T-cell (primary cell): ENCODE data around the gene ALOX12. TPM values are rescaled to one million over a fixed set of nuclear protein-coding genes. Genes with fewer than 3 reads are reported as not detected.
A peak's percentile ranks its signal among the peaks of the same experiment; 100 is the strongest.
"Not testable (repeated sequence)": the region's sequence is repeated elsewhere in the genome, so short reads cannot be mapped to it uniquely, and the experiment has no call there.

ENCODE experiments used
- ATAC-seq, 4 experiments: fragments of 200-7000 bp in 3 of 4; fragments of 150-1000 bp in 1 of 4; cut with Tn5 transposase; replicated peaks in 1 of 4; 1 replicate in 3 of 4; 2 replicates in 1 of 4; pipeline ENCODE4 v1.10.0; 2021; ENCODE audit warnings: moderate library complexity in 3 of 4, mild to moderate bottlenecking in 2 of 4, moderate number of reproducible peaks in 1 of 4
- CTCF ChIA-PET, 2 donors: fragments of 300-600 bp; sonication (Branson Sonifier 250); formaldehyde crosslinking; loops; one replicate each; lab custom pipeline; 2022; ENCODE audit warnings: antibody characterized with exemption in 2 of 2; lab: Charles Lee
- POLR2A ChIA-PET, 2 donors: fragments of 300-600 bp; sonication (Branson Sonifier 250); formaldehyde crosslinking; loops; one replicate each; lab custom pipeline; 2022; ENCODE audit warnings: antibody characterized with exemption in 2 of 2; lab: Charles Lee
- DNase-seq, 35 experiments: peaks; one replicate each; pipeline versions ENCODE4 v3.0.0 to v3.0.0-alpha.2; 2013 to 2023
- H3K27ac ChIP-seq: one replicate; pipeline ENCODE4 v1.5.1; 2013; ENCODE audit warnings: low read length
- H3K27me3 ChIP-seq, 2 experiments: replicated peaks in 1 of 2; 1 replicate in 1 of 2; 2 replicates in 1 of 2; pipeline versions ENCODE4 v1.6.1 to v1.7.0; 2013; ENCODE audit warnings: low read length in 1 of 2, mixed read lengths in 1 of 2; ENCODE audit not compliant: control insufficient read depth in 2 of 2, insufficient read depth in 2 of 2; ENCODE audit errors: extremely low read depth in 1 of 2
- H3K36me3 ChIP-seq, 2 donors: 1 replicate in 1 of 2; 2 replicates in 1 of 2; pipeline versions ENCODE4 v1.6.1 to v1.7.0; 2013; ENCODE audit warnings: low read length in 1 of 2; ENCODE audit not compliant: control insufficient read depth in 2 of 2, insufficient read depth in 1 of 2; ENCODE audit errors: extremely low read depth in 1 of 2
- H3K4me1 ChIP-seq, 2 experiments: 1 replicate in 1 of 2; 2 replicates in 1 of 2; pipeline versions ENCODE4 v1.6.1 to v1.7.0; 2013; ENCODE audit warnings: low read length in 2 of 2, mixed read lengths in 1 of 2; ENCODE audit not compliant: insufficient read depth in 2 of 2, control insufficient read depth in 1 of 2; ENCODE audit errors: extremely low read depth in 1 of 2
- H3K4me3 ChIP-seq, 2 donors: 1 replicate in 1 of 2; 2 replicates in 1 of 2; pipeline versions ENCODE4 v1.5.1 to v1.7.0; 2013; ENCODE audit warnings: mild to moderate bottlenecking in 2 of 2, low read length in 1 of 2, moderate library complexity in 1 of 2; ENCODE audit not compliant: control insufficient read depth in 1 of 2; ENCODE audit errors: extremely low read depth in 1 of 2
- H3K9me3 ChIP-seq: 2 replicates; pipeline ENCODE4 v1.7.0; 2013
- H3K27ac Mint-ChIP-seq, 2 donors: one replicate each; pipeline ENCODE4 v1.8.0; 2020 to 2021; ENCODE audit warnings: mild to moderate bottlenecking in 2 of 2, mixed read lengths in 2 of 2
- H3K27me3 Mint-ChIP-seq, 2 donors: one replicate each; pipeline ENCODE4 v1.8.0; 2021 to 2022; ENCODE audit warnings: mixed read lengths in 2 of 2
- H3K36me3 Mint-ChIP-seq: one replicate; pipeline ENCODE4 v1.8.0; 2021; ENCODE audit warnings: mixed read lengths
- H3K4me1 Mint-ChIP-seq, 3 donors: one replicate each; pipeline ENCODE4 v1.8.0; 2020 to 2022; ENCODE audit warnings: mixed read lengths in 3 of 3, mild to moderate bottlenecking in 1 of 3
- H3K4me3 Mint-ChIP-seq, 3 donors: one replicate each; pipeline ENCODE4 v1.8.0; 2020 to 2022; ENCODE audit warnings: mild to moderate bottlenecking in 3 of 3, mixed read lengths in 3 of 3, moderate library complexity in 3 of 3
- H3K9me3 Mint-ChIP-seq, 3 donors: one replicate each; pipeline ENCODE4 v1.8.0; 2020 to 2022; ENCODE audit warnings: mixed read lengths in 3 of 3
- WGBS: methylation state at CpG from one replicate; pipeline ENCODE4 v1.1.5; 2013; ENCODE audit warnings: missing lambda C conversion rate; ENCODE audit not compliant: insufficient coverage; 5-methylcytosine and 5-hydroxymethylcytosine counted together
- total RNA-seq, 35 experiments: library from RNA in 6 of 35; stranded (reverse) in 6 of 35; fragments of 120-200 nt in 1 of 35; gene quantifications; one replicate each; pipeline versions ENCODE4 v1.2.1 to v1.2.4 and lab custom pipeline; 2013 to 2026

Gene ALOX12
- total RNA-seq, 5 donors from 2014 or later (not counting 1 experiment from before 2014, with no cell fraction given), result 0.12 to 0.78 (median 0.13) TPM; not detected in 2

DNA sequence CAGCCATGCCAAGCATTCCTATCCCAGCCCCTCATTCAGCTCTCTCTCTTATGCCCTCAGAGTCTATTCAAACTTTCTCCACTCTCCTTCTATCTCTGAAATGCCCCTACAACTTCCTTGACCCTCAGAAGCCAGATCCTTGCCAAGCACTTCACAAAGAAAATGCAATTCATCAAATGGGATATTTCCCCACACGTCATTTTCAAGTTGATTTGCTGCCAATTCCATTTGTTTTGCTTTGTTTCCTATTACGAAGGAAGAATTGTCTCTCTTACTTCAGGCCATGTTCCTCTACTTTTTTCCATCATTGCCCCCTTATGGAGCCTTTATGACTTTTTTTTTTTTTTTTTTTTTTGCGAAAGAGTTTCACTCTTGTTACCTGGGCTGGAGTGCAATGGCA is 9.2 kb upstream of the ALOX12 start:
- CTCF ChIA-PET, result interaction anchor here in 1 of 2 donors (0.7 kb wide), 1 partner anchor 1573 kb away, joined by 6 read pairs; no protein-coding TSS in a partner anchor

DNA sequence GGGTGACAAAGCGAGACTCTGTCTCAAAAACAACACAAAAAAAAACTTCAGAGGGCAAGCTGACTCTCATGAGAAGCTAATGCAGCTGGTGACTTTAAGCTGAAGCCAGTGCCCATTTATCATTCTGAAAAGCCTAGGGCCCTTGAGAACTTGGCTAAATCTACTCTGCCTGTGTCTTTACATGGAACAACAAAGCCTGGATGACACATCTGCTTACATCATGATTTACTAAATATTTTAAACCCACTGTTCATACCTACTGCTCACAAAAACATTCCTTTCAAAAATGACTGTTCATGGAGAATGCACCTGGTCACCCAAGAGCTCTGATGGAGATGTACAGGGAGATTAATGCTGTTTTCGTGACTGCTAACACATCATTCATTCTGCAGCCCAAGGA is 6.1 kb upstream of the ALOX12 start:
- 100% methylated on average over 1 of the region's 2 CpGs for WGBS
- Histone ChIP-seq H3K4me3 (no peak overlapping the region), H3K27ac (no peak overlapping the region), H3K36me3 (no peaks in the 10 kb centered on the region), H3K4me1 (no peaks in the 10 kb centered on the region), H3K27me3 (no peaks in the 10 kb centered on the region), H3K9me3 (no peaks in the 10 kb centered on the region)
- no peaks in the 10 kb centered on the region for H3K4me1 Mint-ChIP-seq
- H3K27me3 Mint-ChIP-seq, result no peaks in the 10 kb centered on the region
- POLR2A ChIA-PET, result no interaction called here
- H3K27ac Mint-ChIP-seq, result no peak overlapping the region
- H3K36me3 Mint-ChIP-seq, result peaks cover 4% of the 10 kb centered on the region
- no peak overlapping the region for H3K4me3 Mint-ChIP-seq
- DNase-seq, result no peak
- no peaks in the 10 kb centered on the region for H3K9me3 Mint-ChIP-seq
- CTCF ChIA-PET, result interaction anchor here in 1 of 2 donors (0.7 kb wide), 1 partner anchor 15 kb away, joined by 4 read pairs; no protein-coding TSS in a partner anchor
- no peak for ATAC-seq

More for the DNA sequence above, 9.2 kb upstream of the ALOX12 start:
- POLR2A ChIA-PET, result no interaction called here
- Mint-ChIP-seq H3K4me1 (peaks cover 0 to 6% (median 5%) of the 10 kb centered on the region in 3 donors), H3K27ac (no peak overlapping the region), H3K36me3 (peaks cover 4% of the 10 kb centered on the region), H3K27me3 (no peaks in the 10 kb centered on the region), H3K4me3 (no peak overlapping the region), H3K9me3 (no peaks in the 10 kb centered on the region)
- whole genome bisulfite sequencing, result 100% methylated on average over 1 of the region's 3 CpGs
- Histone ChIP-seq H3K9me3 (no peaks in the 10 kb centered on the region), H3K4me3 (no peak overlapping the region), H3K27me3 (no peaks in the 10 kb centered on the region), H3K36me3 (no peaks in the 10 kb centered on the region), H3K4me1 (peaks cover 0 to 4% of the 10 kb centered on the region in 2 experiments), H3K27ac (no peak overlapping the region)
- no peak for DNase-seq
- ATAC-seq, result no peak

DNA sequence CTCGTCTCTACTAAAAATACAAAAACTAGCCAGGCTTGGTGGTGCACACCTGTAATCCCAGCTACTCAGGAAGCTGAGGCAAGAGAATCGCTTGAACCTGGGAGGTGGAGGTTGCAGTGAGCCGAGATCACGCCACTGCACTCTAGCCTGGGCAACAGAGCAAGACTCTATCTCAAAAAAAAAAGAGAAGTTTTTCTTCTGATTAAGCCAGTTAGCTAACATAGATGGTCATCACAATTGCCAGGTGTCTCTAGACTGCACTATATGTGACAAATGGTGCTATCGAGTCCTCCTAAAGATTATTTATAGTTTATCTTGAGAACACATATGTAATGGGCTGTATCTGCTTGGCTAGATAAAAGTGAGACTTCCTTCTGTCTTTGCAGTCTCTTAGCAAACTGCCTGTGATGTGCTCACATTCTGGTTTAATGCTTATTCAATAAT is 2.2 kb upstream of the ALOX12 start:
- H3K4me1 ChIP-seq, H3K4me3 Mint-ChIP-seq, DNase-seq, H3K4me3 ChIP-seq, CTCF ChIA-PET, ATAC-seq, H3K9me3 Mint-ChIP-seq, H3K27ac ChIP-seq, POLR2A ChIA-PET, H3K27me3 Mint-ChIP-seq, H3K9me3 ChIP-seq, H3K27me3 ChIP-seq, H3K4me1 Mint-ChIP-seq: not testable (repeated sequence)
- Mint-ChIP-seq H3K36me3 (peaks cover 11% of the 10 kb centered on the region), H3K27ac (peak overlapping the region in 1 of 2 donors; percentile 1)
- H3K36me3 ChIP-seq, result peaks cover 0 to 18% of the 10 kb centered on the region in 2 donors
- WGBS, result 83% methylated on average over 3 of the region's 5 CpGs

DNA sequence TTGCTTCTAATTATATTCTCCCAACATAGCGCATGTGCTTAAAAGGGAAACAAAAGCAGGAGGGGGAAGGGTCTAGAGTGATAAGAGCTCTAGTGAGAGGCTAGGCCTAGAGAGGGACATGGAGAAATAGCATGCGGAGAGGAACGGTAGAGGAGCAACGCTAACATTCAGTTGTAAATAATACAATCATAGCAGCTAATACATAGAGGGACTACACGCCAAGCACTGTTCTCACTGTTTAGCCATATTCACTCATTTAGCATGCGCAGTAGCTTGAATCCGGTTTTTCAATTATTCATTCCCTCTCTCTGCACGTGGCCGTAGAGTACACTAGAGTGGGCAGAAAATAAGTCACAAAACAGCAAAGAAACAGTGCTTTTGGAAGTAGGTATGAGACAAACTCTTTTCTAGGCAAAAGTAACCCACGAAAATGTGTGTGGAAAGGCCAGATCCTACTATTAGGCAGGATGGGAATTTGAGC is 1.7 kb upstream of the ALOX12 start:
- Mint-ChIP-seq H3K27ac (peak overlapping the region in 1 of 2 donors; percentile 1), H3K4me1 (peaks cover 0 to 3% (median 2%) of the 10 kb centered on the region in 3 donors), H3K27me3 (no peaks in the 10 kb centered on the region), H3K4me3 (no peak overlapping the region), H3K36me3 (peaks cover 14% of the 10 kb centered on the region), H3K9me3 (no peaks in the 10 kb centered on the region)
- ChIA-PET CTCF (no interaction called here), POLR2A (no interaction called here)
- Histone ChIP-seq H3K27me3 (no peaks in the 10 kb centered on the region), H3K4me1 (no peaks in the 10 kb centered on the region), H3K36me3 (peaks cover 4 to 23% of the 10 kb centered on the region in 2 donors), H3K27ac (no peak overlapping the region), H3K4me3 (no peak overlapping the region), H3K9me3 (no peaks in the 10 kb centered on the region)
- DNase-seq (no peak), ATAC-seq (no peak)
- WGBS, result 90% methylated on average over 2 of the region's 10 CpGs

GRCh38 chr17:6994666-6995256 is 1.1 kb upstream of the ALOX12 start:
- 95% methylated on average over 4 of the region's 9 CpGs for WGBS
- no peaks in the 10 kb centered on the region for H3K4me1 ChIP-seq
- ATAC-seq (no peak), DNase-seq (no peak)
- Mint-ChIP-seq H3K27me3 (no peaks in the 10 kb centered on the region), H3K4me1 (peaks cover 0 to 3% (median 2%) of the 10 kb centered on the region in 3 donors), H3K36me3 (peaks cover 20% of the 10 kb centered on the region), H3K27ac (no peak overlapping the region), H3K9me3 (no peaks in the 10 kb centered on the region), H3K4me3 (no peak overlapping the region)
- H3K27ac ChIP-seq, result no peak overlapping the region
- POLR2A ChIA-PET, result no interaction called here
- no peaks in the 10 kb centered on the region for H3K9me3 ChIP-seq
- CTCF ChIA-PET, result no interaction called here
- H3K27me3 ChIP-seq, result no peaks in the 10 kb centered on the region
- peaks cover 8 to 29% of the 10 kb centered on the region in 2 donors for H3K36me3 ChIP-seq
- H3K4me3 ChIP-seq, result no peak overlapping the region

- Histone ChIP-seq H3K4me1 (no peaks in the 10 kb centered on the region), H3K27me3 (no peaks in the 10 kb centered on the region), H3K9me3 (no peaks in the 10 kb centered on the region), H3K36me3 (peaks cover 17 to 46% of the 10 kb centered on the region in 2 donors), H3K27ac (no peak overlapping the region), H3K4me3 (no peak overlapping the region)
- peaks cover 29% of the 10 kb centered on the region for H3K36me3 Mint-ChIP-seq
- DNase-seq (no peak), ATAC-seq (no peak)
- no peaks in the 10 kb centered on the region for H3K9me3 Mint-ChIP-seq
- H3K4me3 Mint-ChIP-seq, result no peak overlapping the region
- 91% methylated on average over 55 of the region's 58 CpGs for WGBS
- H3K27ac Mint-ChIP-seq, result no peak overlapping the region
- CTCF ChIA-PET, result interaction anchor here in 1 of 2 donors (0.6 kb wide), 1 partner anchor 86 kb away, joined by 11 read pairs; no protein-coding TSS in a partner anchor
- peaks cover 2 to 3% (median 3%) of the 10 kb centered on the region in 3 donors for H3K4me1 Mint-ChIP-seq
- POLR2A ChIA-PET, result interaction anchor here in 1 of 2 donors (0.6 kb wide), 1 partner anchor 1005 kb away, joined by 3 read pairs; no protein-coding TSS in a partner anchor
- H3K27me3 Mint-ChIP-seq, result no peaks in the 10 kb centered on the region
Measured at GRCh38 chr17:6996256-6997011, 585 bp downstream of the ALOX12 start.
